ENCODE results near the gene HOXB8. TPM values are rescaled to one million over a fixed set of nuclear protein-coding genes. Genes with fewer than 3 reads are reported as not detected.
A peak's percentile ranks its signal among the peaks of the same experiment; 100 is the strongest.

HOXB8 gene
- total RNA-seq, 1 donor from 2014 or later, result not detected

DNA sequence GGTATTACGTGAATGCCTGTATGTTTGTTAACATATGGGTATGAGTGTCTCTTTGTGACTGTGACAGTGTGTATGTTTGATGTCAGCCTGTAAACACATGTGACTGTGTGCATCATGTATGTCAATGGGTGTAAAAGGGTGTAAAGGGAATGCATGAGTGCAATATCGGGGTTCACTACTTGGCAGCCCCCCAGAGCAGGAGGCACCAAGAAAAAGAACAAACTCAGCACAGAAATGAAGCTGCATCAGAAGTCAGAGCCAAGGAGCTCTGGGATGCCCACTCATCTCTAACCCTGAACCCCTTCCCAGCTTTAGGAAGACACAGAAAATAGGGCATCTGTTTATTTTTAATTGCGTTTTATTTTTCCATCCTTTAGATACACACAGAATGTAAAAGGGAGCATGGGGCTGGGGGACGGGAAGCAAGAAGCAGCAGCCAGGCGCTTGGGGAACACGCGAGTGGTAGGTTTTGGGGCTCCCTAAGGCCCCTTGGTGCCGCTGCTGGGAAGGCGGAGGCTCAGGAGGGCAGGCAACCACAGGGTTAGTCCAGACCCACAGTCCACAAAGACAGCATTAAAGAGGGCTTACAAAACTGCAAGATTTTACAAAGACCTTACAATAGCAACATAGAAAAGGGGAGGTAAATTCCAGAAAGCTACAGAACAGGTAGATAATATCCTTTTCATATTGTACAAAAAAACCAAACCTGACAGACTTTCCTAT, 8.0 kb downstream of the HOXB8 start:
- Histone ChIP-seq H3K4me1 (peaks cover 27% of the 10 kb centered on the region), H3K36me3 (no peaks in the 10 kb centered on the region), H3K4me3 (no peak overlapping the region), H3K9me3 (no peaks in the 10 kb centered on the region), H3K27ac (no peak overlapping the region), H3K27me3 (no peaks in the 10 kb centered on the region)
- TF ChIP-seq POLR2AphosphoS5 (IDR thresholded peaks at IDR 0.05; ENCODE audit: insufficient read depth in 1 of 2, low read depth in 1 of 2) (no peak), POLR2A (IDR thresholded peaks at IDR 0.05) (no peak)
- TF ChIP-seq, protein P1, sequence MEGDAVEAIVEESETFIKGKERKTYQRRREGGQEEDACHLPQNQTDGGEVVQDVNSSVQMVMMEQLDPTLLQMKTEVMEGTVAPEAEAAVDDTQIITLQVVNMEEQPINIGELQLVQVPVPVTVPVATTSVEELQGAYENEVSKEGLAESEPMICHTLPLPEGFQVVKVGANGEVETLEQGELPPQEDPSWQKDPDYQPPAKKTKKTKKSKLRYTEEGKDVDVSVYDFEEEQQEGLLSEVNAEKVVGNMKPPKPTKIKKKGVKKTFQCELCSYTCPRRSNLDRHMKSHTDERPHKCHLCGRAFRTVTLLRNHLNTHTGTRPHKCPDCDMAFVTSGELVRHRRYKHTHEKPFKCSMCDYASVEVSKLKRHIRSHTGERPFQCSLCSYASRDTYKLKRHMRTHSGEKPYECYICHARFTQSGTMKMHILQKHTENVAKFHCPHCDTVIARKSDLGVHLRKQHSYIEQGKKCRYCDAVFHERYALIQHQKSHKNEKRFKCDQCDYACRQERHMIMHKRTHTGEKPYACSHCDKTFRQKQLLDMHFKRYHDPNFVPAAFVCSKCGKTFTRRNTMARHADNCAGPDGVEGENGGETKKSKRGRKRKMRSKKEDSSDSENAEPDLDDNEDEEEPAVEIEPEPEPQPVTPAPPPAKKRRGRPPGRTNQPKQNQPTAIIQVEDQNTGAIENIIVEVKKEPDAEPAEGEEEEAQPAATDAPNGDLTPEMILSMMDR (IDR thresholded peaks at IDR 0.05), result no peak
- no peak for DNase-seq (ENCODE audit: extremely low spot score in 2 of 2)
- intact Hi-C loops (cut with DNase I), result no loop called here

DNA sequence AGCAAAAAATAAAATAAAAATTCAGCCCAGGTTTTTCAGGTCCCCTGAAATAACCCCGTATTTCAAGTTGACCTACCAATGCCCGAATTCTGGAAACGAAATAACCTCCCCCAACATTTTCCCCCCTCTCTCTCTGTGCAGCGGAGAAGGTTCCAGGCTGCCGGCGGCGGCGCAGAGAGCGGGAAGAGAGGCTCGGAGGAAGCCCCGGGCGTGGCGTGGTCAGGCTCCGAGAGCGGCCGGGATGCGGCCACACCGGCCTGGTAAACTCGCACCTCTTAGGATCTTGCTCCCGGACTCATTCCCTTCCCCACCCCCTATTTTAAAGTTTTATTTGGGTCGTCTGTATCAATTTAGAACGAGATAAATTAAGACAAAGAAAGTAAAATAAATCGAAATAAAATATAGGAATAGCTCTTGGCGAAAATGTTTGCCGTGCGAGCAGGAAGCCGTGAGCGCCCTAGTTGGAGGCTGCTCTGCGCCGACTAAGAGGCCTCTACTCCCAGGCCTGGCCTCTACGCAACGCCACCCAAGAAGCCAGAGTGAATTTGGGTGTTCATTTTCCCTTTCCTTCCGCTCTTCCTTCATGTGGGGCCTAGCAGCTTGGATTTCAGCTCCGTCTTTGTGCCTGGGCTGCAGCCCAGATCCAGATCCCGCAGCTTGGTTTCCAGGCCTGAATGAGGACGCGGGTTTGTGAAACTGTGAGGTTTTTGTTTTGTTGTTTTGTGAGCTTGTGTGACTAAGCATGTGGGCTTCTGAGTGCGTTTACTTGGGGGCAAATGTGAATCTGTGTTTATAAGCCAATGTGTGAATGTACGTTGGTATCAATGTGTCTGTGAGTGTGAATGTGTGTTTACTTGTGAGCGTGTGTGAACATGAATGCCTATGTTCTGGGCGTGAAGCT, 8.9 kb downstream of the HOXB8 start:
- H3K36me3 ChIP-seq, result no peaks in the 10 kb centered on the region
- intact Hi-C loops (cut with DNase I), result no loop called here
- H3K27ac ChIP-seq, result no peak overlapping the region
- no peaks in the 10 kb centered on the region for H3K9me3 ChIP-seq
- DNase-seq (ENCODE audit: extremely low spot score in 2 of 2), result no peak
- peaks cover 26% of the 10 kb centered on the region for H3K4me1 ChIP-seq
- H3K4me3 ChIP-seq, result no peak overlapping the region
- H3K27me3 ChIP-seq, result no peaks in the 10 kb centered on the region
- no peak for TF ChIP-seq POLR2AphosphoS5 (IDR thresholded peaks at IDR 0.05; ENCODE audit: insufficient read depth in 1 of 2, low read depth in 1 of 2)

DNA sequence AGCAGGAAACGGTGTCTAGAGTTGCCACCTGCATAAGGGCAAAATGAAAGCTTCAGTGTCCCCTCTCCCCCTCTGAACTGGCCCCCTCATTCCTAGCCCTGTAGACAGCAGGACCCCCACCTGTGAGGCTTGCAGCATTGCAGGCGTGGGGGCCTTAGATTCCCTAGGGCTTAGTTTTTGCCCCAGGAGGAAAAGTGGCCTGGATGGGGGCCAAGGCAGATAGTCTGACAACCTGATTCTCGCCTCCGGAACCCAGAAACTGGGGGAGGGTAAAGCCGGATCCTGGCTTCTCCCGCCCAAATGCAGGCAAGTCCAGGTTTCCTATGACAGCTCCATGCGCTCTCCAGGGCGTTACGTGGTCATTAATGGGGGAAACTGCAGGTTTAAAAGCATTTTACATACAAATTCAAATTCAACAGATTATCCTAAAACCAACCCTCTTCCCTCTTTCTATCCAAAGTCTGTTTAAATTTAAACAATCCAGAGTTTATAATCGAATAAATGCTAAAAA, 9.6 kb downstream of the HOXB8 start:
- Histone ChIP-seq H3K27me3 (no peaks in the 10 kb centered on the region), H3K27ac (no peak overlapping the region)

DNA sequence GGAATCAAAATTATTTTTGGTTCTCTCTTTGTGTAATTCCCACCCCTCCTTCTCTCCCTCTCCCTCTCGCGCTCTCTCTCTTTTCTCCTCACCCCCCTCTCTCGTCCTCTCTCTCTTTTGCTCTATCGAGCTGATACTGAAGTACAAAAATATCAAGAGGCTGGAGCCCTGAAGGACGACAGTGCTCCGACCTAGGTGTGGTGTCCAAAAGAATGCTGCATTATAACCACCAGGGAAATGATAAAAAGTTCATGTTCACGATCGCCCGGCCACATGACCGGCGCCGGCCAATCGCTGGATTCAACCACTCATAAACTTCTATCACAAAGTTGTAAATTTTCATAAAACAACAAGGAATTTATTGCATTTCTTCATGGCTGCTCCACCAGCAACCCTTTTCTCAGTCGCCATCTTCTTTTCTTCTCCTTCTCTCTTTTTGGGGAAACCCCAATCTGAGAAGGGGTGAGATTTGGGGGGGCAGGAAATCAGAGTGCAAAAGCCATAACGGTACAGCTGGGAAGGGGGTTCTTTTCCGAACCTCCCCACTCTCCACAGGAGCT, 10.2 kb downstream of the HOXB8 start, which contains the start of gene HOXB6:
Gene HOXB6 (minus strand): TSS at position 217 of the 560 bp plus-strand sequence. CDS start 6,836 bp downstream, outside the sequence.
- intact Hi-C loops (cut with DNase I), result no loop called here
- H3K9me3 ChIP-seq, result no peaks in the 10 kb centered on the region
- peak within 1 kb of the TSS; percentile 39 to 41 for H3K4me3 ChIP-seq
- H3K27ac ChIP-seq, result peak within 1 kb of the TSS; percentile 67
- DNase-seq (ENCODE audit: extremely low spot score in 2 of 2), result no peak
- no peaks in the 10 kb centered on the region for H3K36me3 ChIP-seq
- H3K4me1 ChIP-seq, result peaks cover 13% of the 10 kb centered on the region
- no peaks in the 10 kb centered on the region for H3K27me3 ChIP-seq
- TF ChIP-seq POLR2A (IDR thresholded peaks at IDR 0.05) (no peak), POLR2AphosphoS5 (IDR thresholded peaks at IDR 0.05; ENCODE audit: insufficient read depth in 1 of 2, low read depth in 1 of 2) (no peak)
- TF ChIP-seq, protein P1 (IDR thresholded peaks at IDR 0.05), result no peak

More for the DNA sequence above, 9.6 kb downstream of the HOXB8 start:
- no peak for TF ChIP-seq POLR2A (IDR thresholded peaks at IDR 0.05)
- no peak for TF ChIP-seq POLR2AphosphoS5 (IDR thresholded peaks at IDR 0.05; ENCODE audit: insufficient read depth in 1 of 2, low read depth in 1 of 2)
- TF ChIP-seq, protein P1 (IDR thresholded peaks at IDR 0.05), result no peak
- no peaks in the 10 kb centered on the region for H3K36me3 ChIP-seq
- intact Hi-C loops (cut with DNase I), result no loop called here
- no peak for DNase-seq (ENCODE audit: extremely low spot score in 2 of 2)
- peaks cover 18% of the 10 kb centered on the region for H3K4me1 ChIP-seq
- peak overlapping the region in 1 of 2 donors; percentile 39 for H3K4me3 ChIP-seq
- H3K9me3 ChIP-seq, result no peaks in the 10 kb centered on the region
